ENCODE measurements around the gene NBR1.

- no peak for TF ChIP-seq CTCF (IDR thresholded peaks at IDR 0.05; ENCODE audit: low read length)
- TF ChIP-seq EZH2phosphoT487 (IDR thresholded peaks at IDR 0.05; ENCODE audit: low read length), result no peak
- no peak for TF ChIP-seq EZH2 (optimal IDR thresholded peaks at IDR 0.05; ENCODE audit: low read depth, low read length)
These were observed 30.4 kb upstream of the NBR1 start for GRCh38 chr17:43140396-43141332.

All from MM.1S (cell line).